ENCODE measurements around the gene STMND1. TPM values are rescaled to one million over a fixed set of nuclear protein-coding genes. Genes with fewer than 3 reads are reported as not detected.

STMND1 gene
- polyA plus RNA-seq, 1 donor from 2014 or later, result not detected

GRCh38 chr6:17083397-17083796 is 18.5 kb upstream of the STMND1 start:
- Mint-ChIP-seq H3K36me3 (peaks cover 1% of the 10 kb centered on the region), H3K4me3 (no peak overlapping the region), H3K27ac (no peak overlapping the region), H3K27me3 (peaks cover 8% of the 10 kb centered on the region), H3K4me1 (no peaks in the 10 kb centered on the region), H3K9me3 (peaks cover 0 to 2% (median 0%) of the 10 kb centered on the region in 3 donors)

GRCh38 chr6:17086469-17086868 is 15.4 kb upstream of the STMND1 start:
- Mint-ChIP-seq H3K4me3 (no peak overlapping the region), H3K9me3 (peaks cover 5 to 12% (median 5%) of the 10 kb centered on the region in 3 donors), H3K4me1 (no peaks in the 10 kb centered on the region), H3K36me3 (peaks cover 3% of the 10 kb centered on the region), H3K27ac (no peak overlapping the region), H3K27me3 (peaks cover 8% of the 10 kb centered on the region)

GRCh38 chr6:17088091-17088611 is 13.7 kb upstream of the STMND1 start:
- Mint-ChIP-seq H3K4me3 (no peak overlapping the region), H3K36me3 (peaks cover 3% of the 10 kb centered on the region), H3K9me3 (peaks cover 6 to 12% (median 9%) of the 10 kb centered on the region in 3 donors), H3K27ac (no peak overlapping the region), H3K4me1 (no peaks in the 10 kb centered on the region), H3K27me3 (peaks cover 8% of the 10 kb centered on the region)

GRCh38 chr6:17091122-17091521 is 10.7 kb upstream of the STMND1 start:
- Mint-ChIP-seq H3K36me3 (peaks cover 2% of the 10 kb centered on the region), H3K27me3 (peaks cover 7% of the 10 kb centered on the region), H3K4me1 (no peaks in the 10 kb centered on the region), H3K9me3 (peaks cover 6 to 12% (median 9%) of the 10 kb centered on the region in 3 donors), H3K27ac (no peak overlapping the region), H3K4me3 (no peak overlapping the region)

- Mint-ChIP-seq H3K9me3 (peaks cover 6 to 12% (median 9%) of the 10 kb centered on the region in 3 donors), H3K4me3 (no peak overlapping the region), H3K27me3 (peaks cover 7% of the 10 kb centered on the region), H3K36me3 (peaks cover 2% of the 10 kb centered on the region), H3K4me1 (no peaks in the 10 kb centered on the region), H3K27ac (no peak overlapping the region)
Observed at GRCh38 chr6:17093686-17094085, 8.2 kb upstream of the STMND1 start.

GRCh38 chr6:17096096-17096495 is 5.8 kb upstream of the STMND1 start:
- peaks cover 11% of the 10 kb centered on the region for H3K27me3 Mint-ChIP-seq
- no peaks in the 10 kb centered on the region for H3K4me1 Mint-ChIP-seq
- no peak overlapping the region for H3K4me3 Mint-ChIP-seq
- no peak overlapping the region for H3K27ac Mint-ChIP-seq
- no peaks in the 10 kb centered on the region for H3K36me3 Mint-ChIP-seq
- peaks cover 0 to 6% (median 6%) of the 10 kb centered on the region in 3 donors for H3K9me3 Mint-ChIP-seq

GRCh38 chr6:17096652-17097051 is 5.2 kb upstream of the STMND1 start:
- no peak overlapping the region for H3K27ac Mint-ChIP-seq
- no peaks in the 10 kb centered on the region for H3K36me3 Mint-ChIP-seq
- no peak overlapping the region for H3K4me3 Mint-ChIP-seq
- H3K9me3 Mint-ChIP-seq, result peaks cover 0 to 6% (median 6%) of the 10 kb centered on the region in 3 donors
- peaks cover 0 to 2% (median 0%) of the 10 kb centered on the region in 3 donors for H3K4me1 Mint-ChIP-seq
- H3K27me3 Mint-ChIP-seq, result peaks cover 13% of the 10 kb centered on the region

- Mint-ChIP-seq H3K36me3 (no peaks in the 10 kb centered on the region), H3K27me3 (peaks cover 16% of the 10 kb centered on the region), H3K4me3 (no peak overlapping the region), H3K9me3 (peaks cover 0 to 6% (median 2%) of the 10 kb centered on the region in 3 donors), H3K4me1 (peaks cover 0 to 2% (median 0%) of the 10 kb centered on the region in 3 donors), H3K27ac (no peak overlapping the region)
Observed at GRCh38 chr6:17097982-17098381, 3.9 kb upstream of the STMND1 start.

GRCh38 chr6:17098538-17098937 is 3.3 kb upstream of the STMND1 start:
- no peak overlapping the region for H3K4me3 Mint-ChIP-seq
- no peak overlapping the region for H3K27ac Mint-ChIP-seq
- H3K9me3 Mint-ChIP-seq, result peaks cover 0 to 6% (median 2%) of the 10 kb centered on the region in 3 donors
- peaks cover 16% of the 10 kb centered on the region for H3K27me3 Mint-ChIP-seq
- H3K4me1 Mint-ChIP-seq, result peaks cover 0 to 2% (median 0%) of the 10 kb centered on the region in 3 donors
- no peaks in the 10 kb centered on the region for H3K36me3 Mint-ChIP-seq

GRCh38 chr6:17099401-17100059 is 2.3 kb upstream of the STMND1 start:
- peaks cover 0 to 2% (median 0%) of the 10 kb centered on the region in 3 donors for H3K4me1 Mint-ChIP-seq
- H3K9me3 Mint-ChIP-seq, result peaks cover 0 to 6% (median 3%) of the 10 kb centered on the region in 3 donors
- peaks cover 19% of the 10 kb centered on the region for H3K27me3 Mint-ChIP-seq

GRCh38 chr6:17100806-17101205 is 1.0 kb upstream of the STMND1 start:
- H3K27me3 Mint-ChIP-seq, result peaks cover 19% of the 10 kb centered on the region
- peaks cover 0 to 6% (median 3%) of the 10 kb centered on the region in 3 donors for H3K9me3 Mint-ChIP-seq
- no peak overlapping the region for H3K27ac Mint-ChIP-seq
- H3K4me1 Mint-ChIP-seq, result peaks cover 0 to 2% (median 0%) of the 10 kb centered on the region in 3 donors
- no peaks in the 10 kb centered on the region for H3K36me3 Mint-ChIP-seq
- no peak overlapping the region for H3K4me3 Mint-ChIP-seq

More at GRCh38 chr6:17099401-17100059, 2.3 kb upstream of the STMND1 start:
- Mint-ChIP-seq H3K4me3 (no peak overlapping the region), H3K27ac (no peak overlapping the region), H3K36me3 (no peaks in the 10 kb centered on the region)

- Mint-ChIP-seq H3K27ac (no peak overlapping the region), H3K9me3 (peaks cover 0 to 4% (median 3%) of the 10 kb centered on the region in 3 donors), H3K36me3 (no peaks in the 10 kb centered on the region), H3K4me3 (no peak overlapping the region), H3K27me3 (peaks cover 19% of the 10 kb centered on the region), H3K4me1 (peaks cover 0 to 2% (median 0%) of the 10 kb centered on the region in 3 donors)
Observed at GRCh38 chr6:17102258-17102870, 514 bp downstream of the STMND1 start.

- Mint-ChIP-seq H3K4me1 (peaks cover 0 to 2% (median 0%) of the 10 kb centered on the region in 3 donors), H3K36me3 (no peaks in the 10 kb centered on the region), H3K9me3 (peaks cover 0 to 4% (median 3%) of the 10 kb centered on the region in 3 donors), H3K27ac (no peak overlapping the region), H3K27me3 (peaks cover 12% of the 10 kb centered on the region), H3K4me3 (peak overlapping the region in 1 of 4 donors; percentile 6)
Observed at GRCh38 chr6:17103715-17104114, 1.9 kb downstream of the STMND1 start.

GRCh38 chr6:17107863-17108262 is 6.0 kb downstream of the STMND1 start:
- Mint-ChIP-seq H3K27me3 (peaks cover 3% of the 10 kb centered on the region), H3K36me3 (no peaks in the 10 kb centered on the region), H3K4me3 (no peak overlapping the region), H3K4me1 (no peaks in the 10 kb centered on the region), H3K9me3 (peaks cover 0 to 3% (median under 1%) of the 10 kb centered on the region in 3 donors), H3K27ac (no peak overlapping the region)
